ENCODE measurements around the gene TMEM141.

GRCh38 chr9:136821826-136822544 lies 30.8 kb downstream of the TMEM141 start:
- TF ChIP-seq, protein P1, sequence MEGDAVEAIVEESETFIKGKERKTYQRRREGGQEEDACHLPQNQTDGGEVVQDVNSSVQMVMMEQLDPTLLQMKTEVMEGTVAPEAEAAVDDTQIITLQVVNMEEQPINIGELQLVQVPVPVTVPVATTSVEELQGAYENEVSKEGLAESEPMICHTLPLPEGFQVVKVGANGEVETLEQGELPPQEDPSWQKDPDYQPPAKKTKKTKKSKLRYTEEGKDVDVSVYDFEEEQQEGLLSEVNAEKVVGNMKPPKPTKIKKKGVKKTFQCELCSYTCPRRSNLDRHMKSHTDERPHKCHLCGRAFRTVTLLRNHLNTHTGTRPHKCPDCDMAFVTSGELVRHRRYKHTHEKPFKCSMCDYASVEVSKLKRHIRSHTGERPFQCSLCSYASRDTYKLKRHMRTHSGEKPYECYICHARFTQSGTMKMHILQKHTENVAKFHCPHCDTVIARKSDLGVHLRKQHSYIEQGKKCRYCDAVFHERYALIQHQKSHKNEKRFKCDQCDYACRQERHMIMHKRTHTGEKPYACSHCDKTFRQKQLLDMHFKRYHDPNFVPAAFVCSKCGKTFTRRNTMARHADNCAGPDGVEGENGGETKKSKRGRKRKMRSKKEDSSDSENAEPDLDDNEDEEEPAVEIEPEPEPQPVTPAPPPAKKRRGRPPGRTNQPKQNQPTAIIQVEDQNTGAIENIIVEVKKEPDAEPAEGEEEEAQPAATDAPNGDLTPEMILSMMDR (conservative IDR thresholded peaks at IDR 0.05; ENCODE audit: low read length), result no peak
- TF ChIP-seq EZH2phosphoT487 (IDR thresholded peaks at IDR 0.05; ENCODE audit: borderline replicate concordance, low read depth, low read length), result no peak
